ENCODE results near the gene HNRNPA3. TPM values are rescaled to one million over a fixed set of nuclear protein-coding genes. Genes with fewer than 3 reads are reported as not detected.
"Not testable (repeated sequence)": the region's sequence is repeated elsewhere in the genome, so short reads cannot be mapped to it uniquely, and the experiment has no call there.

The HNRNPA3 gene
- polyA plus RNA-seq, 1 donor from 2014 or later, result 134 TPM

DNA sequence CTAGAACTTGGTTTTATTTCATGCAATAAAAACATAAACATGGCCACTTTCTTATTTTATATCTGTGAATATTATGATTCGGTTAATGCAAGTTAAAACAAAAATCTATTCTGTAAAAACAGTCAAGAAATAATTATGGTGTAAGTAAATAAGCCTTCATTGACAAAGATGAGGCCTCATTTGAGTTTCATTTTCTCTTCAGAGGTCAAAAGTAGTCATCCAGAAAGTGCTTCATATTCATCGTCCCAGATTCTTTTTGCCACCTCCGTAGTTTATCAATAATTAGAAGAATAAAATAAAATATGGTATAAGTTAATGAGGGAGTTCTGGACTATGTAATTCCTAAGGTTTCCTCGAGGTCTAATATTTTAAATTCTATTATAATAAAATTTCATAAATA, 19.4 kb upstream of the HNRNPA3 start:
- Histone ChIP-seq H3K27me3 (ENCODE audit: insufficient read depth, low read depth, low read length) (no peaks in the 10 kb centered on the region), H3K4me2 (ENCODE audit: low read length) (no peak overlapping the region), H3K9me2 (ENCODE audit: insufficient read depth, low read length) (no peaks in the 10 kb centered on the region), H3K4me3 (ENCODE audit: low read length) (no peak overlapping the region), H4K20me1 (ENCODE audit: insufficient read depth) (no peaks in the 10 kb centered on the region), H3K79me2 (replicated peaks; ENCODE audit: insufficient read depth, low read length) (no peaks in the 10 kb centered on the region), H3F3A (ENCODE audit: insufficient read depth, low read length, poor library complexity, severe bottlenecking) (no peaks in the 10 kb centered on the region), H3K9me3 (ENCODE audit: low read length) (no peaks in the 10 kb centered on the region), H3K9ac (ENCODE audit: low read length) (no peak overlapping the region), H3K27ac (ENCODE audit: low read length) (no peak overlapping the region), H2AFZ (ENCODE audit: low read depth, low read length) (no peak overlapping the region), H3K36me3 (ENCODE audit: insufficient read depth, low read length) (no peaks in the 10 kb centered on the region)
- TF ChIP-seq POLR2AphosphoS5 (IDR thresholded peaks at IDR 0.05), result no peak
- TF ChIP-seq, protein P1, sequence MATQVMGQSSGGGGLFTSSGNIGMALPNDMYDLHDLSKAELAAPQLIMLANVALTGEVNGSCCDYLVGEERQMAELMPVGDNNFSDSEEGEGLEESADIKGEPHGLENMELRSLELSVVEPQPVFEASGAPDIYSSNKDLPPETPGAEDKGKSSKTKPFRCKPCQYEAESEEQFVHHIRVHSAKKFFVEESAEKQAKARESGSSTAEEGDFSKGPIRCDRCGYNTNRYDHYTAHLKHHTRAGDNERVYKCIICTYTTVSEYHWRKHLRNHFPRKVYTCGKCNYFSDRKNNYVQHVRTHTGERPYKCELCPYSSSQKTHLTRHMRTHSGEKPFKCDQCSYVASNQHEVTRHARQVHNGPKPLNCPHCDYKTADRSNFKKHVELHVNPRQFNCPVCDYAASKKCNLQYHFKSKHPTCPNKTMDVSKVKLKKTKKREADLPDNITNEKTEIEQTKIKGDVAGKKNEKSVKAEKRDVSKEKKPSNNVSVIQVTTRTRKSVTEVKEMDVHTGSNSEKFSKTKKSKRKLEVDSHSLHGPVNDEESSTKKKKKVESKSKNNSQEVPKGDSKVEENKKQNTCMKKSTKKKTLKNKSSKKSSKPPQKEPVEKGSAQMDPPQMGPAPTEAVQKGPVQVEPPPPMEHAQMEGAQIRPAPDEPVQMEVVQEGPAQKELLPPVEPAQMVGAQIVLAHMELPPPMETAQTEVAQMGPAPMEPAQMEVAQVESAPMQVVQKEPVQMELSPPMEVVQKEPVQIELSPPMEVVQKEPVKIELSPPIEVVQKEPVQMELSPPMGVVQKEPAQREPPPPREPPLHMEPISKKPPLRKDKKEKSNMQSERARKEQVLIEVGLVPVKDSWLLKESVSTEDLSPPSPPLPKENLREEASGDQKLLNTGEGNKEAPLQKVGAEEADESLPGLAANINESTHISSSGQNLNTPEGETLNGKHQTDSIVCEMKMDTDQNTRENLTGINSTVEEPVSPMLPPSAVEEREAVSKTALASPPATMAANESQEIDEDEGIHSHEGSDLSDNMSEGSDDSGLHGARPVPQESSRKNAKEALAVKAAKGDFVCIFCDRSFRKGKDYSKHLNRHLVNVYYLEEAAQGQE (IDR thresholded peaks at IDR 0.05; ENCODE audit: borderline replicate concordance), result no peak
- TF ChIP-seq TAF1 (IDR thresholded peaks at IDR 0.05; ENCODE audit: low read depth), result no peak
- no peak for TF ChIP-seq MXI1 (conservative IDR thresholded peaks at IDR 0.05; ENCODE audit: poor library complexity, severe bottlenecking)
- TF ChIP-seq SMC3 (conservative IDR thresholded peaks at IDR 0.05; ENCODE audit: poor library complexity), result no peak

DNA sequence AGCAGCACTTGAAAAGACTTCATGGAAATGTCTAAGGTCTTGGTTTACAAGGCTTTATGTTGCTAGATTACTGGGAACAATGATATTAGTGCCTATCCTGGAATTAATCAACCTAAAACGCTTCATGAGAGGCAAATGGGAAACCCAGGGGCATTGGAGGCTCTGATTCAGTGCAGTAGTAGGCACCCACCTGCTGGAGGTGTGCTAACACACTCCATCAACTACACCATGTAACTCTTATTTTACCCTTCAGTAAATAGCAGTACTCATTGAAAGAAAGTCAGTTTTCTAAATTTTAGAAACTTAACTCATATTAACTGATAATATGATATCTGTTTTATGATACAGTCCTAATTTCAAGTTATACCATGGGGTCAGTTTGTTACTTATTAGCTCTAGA, 17.4 kb upstream of the HNRNPA3 start:
- no peak overlapping the region for H2AFZ ChIP-seq (ENCODE audit: low read depth, low read length)
- H4K20me1 ChIP-seq (ENCODE audit: insufficient read depth), result no peaks in the 10 kb centered on the region
- no peak overlapping the region for H3K9ac ChIP-seq (ENCODE audit: low read length)
- H3K4me2 ChIP-seq (ENCODE audit: low read length), result no peak overlapping the region
- H3K79me2 ChIP-seq (replicated peaks; ENCODE audit: insufficient read depth, low read length), result no peaks in the 10 kb centered on the region
- H3K27ac ChIP-seq (ENCODE audit: low read length), result no peak overlapping the region
- H3K27me3 ChIP-seq (ENCODE audit: insufficient read depth, low read depth, low read length), result no peaks in the 10 kb centered on the region
- H3K9me2 ChIP-seq (ENCODE audit: insufficient read depth, low read length), result no peaks in the 10 kb centered on the region
- H3F3A ChIP-seq (ENCODE audit: insufficient read depth, low read length, poor library complexity, severe bottlenecking), result no peaks in the 10 kb centered on the region
- TF ChIP-seq TAF1 (IDR thresholded peaks at IDR 0.05; ENCODE audit: low read depth), result no peak
- TF ChIP-seq, protein P2, sequence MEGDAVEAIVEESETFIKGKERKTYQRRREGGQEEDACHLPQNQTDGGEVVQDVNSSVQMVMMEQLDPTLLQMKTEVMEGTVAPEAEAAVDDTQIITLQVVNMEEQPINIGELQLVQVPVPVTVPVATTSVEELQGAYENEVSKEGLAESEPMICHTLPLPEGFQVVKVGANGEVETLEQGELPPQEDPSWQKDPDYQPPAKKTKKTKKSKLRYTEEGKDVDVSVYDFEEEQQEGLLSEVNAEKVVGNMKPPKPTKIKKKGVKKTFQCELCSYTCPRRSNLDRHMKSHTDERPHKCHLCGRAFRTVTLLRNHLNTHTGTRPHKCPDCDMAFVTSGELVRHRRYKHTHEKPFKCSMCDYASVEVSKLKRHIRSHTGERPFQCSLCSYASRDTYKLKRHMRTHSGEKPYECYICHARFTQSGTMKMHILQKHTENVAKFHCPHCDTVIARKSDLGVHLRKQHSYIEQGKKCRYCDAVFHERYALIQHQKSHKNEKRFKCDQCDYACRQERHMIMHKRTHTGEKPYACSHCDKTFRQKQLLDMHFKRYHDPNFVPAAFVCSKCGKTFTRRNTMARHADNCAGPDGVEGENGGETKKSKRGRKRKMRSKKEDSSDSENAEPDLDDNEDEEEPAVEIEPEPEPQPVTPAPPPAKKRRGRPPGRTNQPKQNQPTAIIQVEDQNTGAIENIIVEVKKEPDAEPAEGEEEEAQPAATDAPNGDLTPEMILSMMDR (IDR thresholded peaks at IDR 0.05; ENCODE audit: poor library complexity, severe bottlenecking), result peak; percentile 31
- TF ChIP-seq, protein P1 (IDR thresholded peaks at IDR 0.05; ENCODE audit: borderline replicate concordance), result no peak
- TF ChIP-seq EP300 (conservative IDR thresholded peaks at IDR 0.05; ENCODE audit: poor library complexity, severe bottlenecking), result no peak
- H3K36me3 ChIP-seq (ENCODE audit: insufficient read depth, low read length), result no peaks in the 10 kb centered on the region
- no peak overlapping the region for H3K4me3 ChIP-seq (ENCODE audit: low read length)
- no peaks in the 10 kb centered on the region for H3K9me3 ChIP-seq (ENCODE audit: low read length)

DNA sequence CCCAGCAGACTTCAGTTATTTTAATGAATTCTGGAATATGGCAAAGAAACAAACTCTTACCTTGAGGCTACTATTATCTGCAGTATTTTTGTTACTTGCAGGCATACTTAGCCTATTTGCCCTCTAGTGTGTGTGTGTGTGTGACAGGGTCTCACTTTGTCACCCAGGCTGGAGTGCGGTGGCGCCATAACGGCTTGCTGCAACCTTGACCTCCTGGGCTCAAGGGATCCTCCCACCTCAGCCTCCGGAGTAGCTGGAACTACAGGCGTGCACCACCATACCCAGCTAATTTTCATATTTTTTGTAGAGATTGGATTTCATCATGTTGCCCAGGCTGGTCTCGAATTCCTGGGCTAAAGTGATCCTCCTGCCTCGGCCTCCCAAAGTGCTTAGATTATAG, 12.2 kb upstream of the HNRNPA3 start:
- not testable (repeated sequence) for H3K4me3 ChIP-seq (ENCODE audit: low read length); H3K36me3 ChIP-seq (ENCODE audit: insufficient read depth, low read length); H3K27me3 ChIP-seq (ENCODE audit: insufficient read depth, low read depth, low read length); H3K9ac ChIP-seq (ENCODE audit: low read length); H3F3A ChIP-seq (ENCODE audit: insufficient read depth, low read length, poor library complexity, severe bottlenecking); H4K20me1 ChIP-seq (ENCODE audit: insufficient read depth); H3K27ac ChIP-seq (ENCODE audit: low read length); H2AFZ ChIP-seq (ENCODE audit: low read depth, low read length); H3K79me2 ChIP-seq (replicated peaks; ENCODE audit: insufficient read depth, low read length); H3K9me3 ChIP-seq (ENCODE audit: low read length); H3K4me2 ChIP-seq (ENCODE audit: low read length); H3K9me2 ChIP-seq (ENCODE audit: insufficient read depth, low read length)
